HepG2 (cell line): Measurements from ENCODE around the gene MYLK. TPM values are rescaled to one million over a fixed set of nuclear protein-coding genes. Genes with fewer than 3 reads are reported as not detected.
A peak's percentile ranks its signal among the peaks of the same experiment; 100 is the strongest.

Source experiments
- ARNTL ChIP-seq: sonication (generic); formaldehyde crosslinking; IDR thresholded peaks from 2 replicates; pipeline ENCODE4 v1.4.0; 2020; ENCODE audit warnings: mild to moderate bottlenecking, missing genetic modification reagents
- ATM ChIP-seq: fragments of 450-650 bp; IDR thresholded peaks from 2 replicates; pipeline ENCODE4 v1.7.1; 2017; ENCODE audit warnings: mild to moderate bottlenecking, borderline replicate concordance
- EZH2 ChIP-seq: conservative IDR thresholded peaks from 2 replicates; pipeline ENCODE4 v1.6.1; 2012; ENCODE audit warnings: mild to moderate bottlenecking, low read depth, low read length, moderate library complexity
- JUN ChIP-seq: sonication (generic); formaldehyde crosslinking; IDR thresholded peaks from 2 replicates; pipeline ENCODE4 v1.4.0; 2020; ENCODE audit warnings: mild to moderate bottlenecking, missing genetic modification reagents
- NBN ChIP-seq: fragments of 450-650 bp; conservative IDR thresholded peaks from 2 replicates; pipeline ENCODE4 v1.6.1; 2017
- POLR2AphosphoS5 ChIP-seq: IDR thresholded peaks from 2 replicates; pipeline ENCODE4 v1.6.1; 2012; ENCODE audit warnings: low read depth, low read length
- RARA ChIP-seq: IDR thresholded peaks from 2 replicates; pipeline ENCODE4 v1.6.1; 2016; ENCODE audit warnings: missing genetic modification reagents, missing compliant biosample characterization
- RFXANK ChIP-seq: IDR thresholded peaks from 2 replicates; pipeline ENCODE4 v1.6.1; 2016
- SRY ChIP-seq: sonication (generic); formaldehyde crosslinking; IDR thresholded peaks from 2 replicates; pipeline ENCODE4 v1.8.0; 2022; ENCODE audit warnings: mild to moderate bottlenecking, missing genetic modification reagents
- YEATS2 ChIP-seq: sonication (generic); formaldehyde crosslinking; IDR thresholded peaks from 2 replicates; pipeline ENCODE4 v1.4.0; 2020; ENCODE audit warnings: missing genetic modification reagents, borderline replicate concordance
- ZKSCAN5 ChIP-seq: sonication (generic); formaldehyde crosslinking; IDR thresholded peaks from 2 replicates; pipeline ENCODE4 v1.5.1; 2020; ENCODE audit warnings: mild to moderate bottlenecking, missing genetic modification reagents
- ZNF253 ChIP-seq: sonication (generic); formaldehyde crosslinking; IDR thresholded peaks from 2 replicates; pipeline ENCODE4 v1.8.0; 2022; ENCODE audit warnings: mild to moderate bottlenecking, missing genetic modification reagents, borderline replicate concordance
- ZNF274 ChIP-seq: sonication (generic); formaldehyde crosslinking; IDR thresholded peaks from 2 replicates; pipeline ENCODE4 v1.5.1; 2020; ENCODE audit warnings: mild to moderate bottlenecking, missing genetic modification reagents
- ZNF280D ChIP-seq: sonication (generic); formaldehyde crosslinking; IDR thresholded peaks from 2 replicates; pipeline ENCODE4 v1.5.1; 2020; ENCODE audit warnings: mild to moderate bottlenecking, missing genetic modification reagents
- ZNF383 ChIP-seq: sonication (generic); formaldehyde crosslinking; IDR thresholded peaks from 2 replicates; pipeline ENCODE4 v1.4.0; 2020; ENCODE audit warnings: missing genetic modification reagents, mild to moderate bottlenecking, borderline replicate concordance
- ZNF598 ChIP-seq: sonication (generic); formaldehyde crosslinking; IDR thresholded peaks from 2 replicates; pipeline ENCODE4 v1.5.1; 2020; ENCODE audit warnings: mild to moderate bottlenecking, missing genetic modification reagents, borderline replicate concordance
- ZNF713 ChIP-seq: sonication (generic); formaldehyde crosslinking; IDR thresholded peaks from 2 replicates; pipeline ENCODE4 v1.4.0; 2020; ENCODE audit warnings: mild to moderate bottlenecking, missing genetic modification reagents
- polyA plus RNA-seq, 8 experiments: library from polyadenylated mRNA; depleted of rRNA in 3 of 8; stranded (reverse) in 7 of 8; unstranded in 1 of 8; fragments of >200 nt; fragmentation: Illumina TruSeq in 4 of 8; extraction: Trizol in 4 of 8; gene quantifications; 2 replicates each; pipeline versions ENCODE4 v1.2.1 to v1.2.3, GENCODE V29; 2011 to 2016; ENCODE audit warnings: low read depth in 4 of 8, missing spikeins in 1 of 8, mixed read lengths in 1 of 8; ENCODE audit not compliant: insufficient read depth in 1 of 8
- total RNA-seq, 5 experiments: library from RNA; depleted of rRNA; stranded (reverse); fragments of >200 nt; fragmentation: Illumina TruSeq; extraction: Trizol; gene quantifications; 2 replicates each; pipeline ENCODE4 v1.2.3, GENCODE V29; 2016; ENCODE audit warnings: low read depth in 1 of 5
- TF ChIP-seq, protein P1 (sequence below): sonication (generic); formaldehyde crosslinking; IDR thresholded peaks from 2 replicates; pipeline ENCODE4 v1.8.0; 2022; ENCODE audit warnings: mild to moderate bottlenecking, missing genetic modification reagents, moderate library complexity
- TF ChIP-seq, protein P2 (sequence below): sonication (generic); formaldehyde crosslinking; IDR thresholded peaks from 2 replicates; pipeline ENCODE4 v1.4.0; 2020; ENCODE audit warnings: mild to moderate bottlenecking, missing genetic modification reagents
- TF ChIP-seq, protein P3 (sequence below): IDR thresholded peaks from 2 replicates; pipeline ENCODE4 v1.6.1; 2016
- TF ChIP-seq, protein P4 (sequence below): sonication (generic); formaldehyde crosslinking; conservative IDR thresholded peaks from 2 replicates; pipeline ENCODE4 v1.4.0; 2020; ENCODE audit warnings: missing genetic modification reagents
- TF ChIP-seq, protein P5 (sequence below): sonication (generic); formaldehyde crosslinking; IDR thresholded peaks from 2 replicates; pipeline ENCODE4 v1.8.1; 2023; ENCODE audit warnings: mild to moderate bottlenecking, missing genetic modification reagents

MYLK gene
- total and polyA plus RNA-seq, 2 of the 13 experiments (the other 11 are each of a cell fraction or from before 2014, with no cell fraction given) = 10.6 to 34.9 TPM

DNA sequence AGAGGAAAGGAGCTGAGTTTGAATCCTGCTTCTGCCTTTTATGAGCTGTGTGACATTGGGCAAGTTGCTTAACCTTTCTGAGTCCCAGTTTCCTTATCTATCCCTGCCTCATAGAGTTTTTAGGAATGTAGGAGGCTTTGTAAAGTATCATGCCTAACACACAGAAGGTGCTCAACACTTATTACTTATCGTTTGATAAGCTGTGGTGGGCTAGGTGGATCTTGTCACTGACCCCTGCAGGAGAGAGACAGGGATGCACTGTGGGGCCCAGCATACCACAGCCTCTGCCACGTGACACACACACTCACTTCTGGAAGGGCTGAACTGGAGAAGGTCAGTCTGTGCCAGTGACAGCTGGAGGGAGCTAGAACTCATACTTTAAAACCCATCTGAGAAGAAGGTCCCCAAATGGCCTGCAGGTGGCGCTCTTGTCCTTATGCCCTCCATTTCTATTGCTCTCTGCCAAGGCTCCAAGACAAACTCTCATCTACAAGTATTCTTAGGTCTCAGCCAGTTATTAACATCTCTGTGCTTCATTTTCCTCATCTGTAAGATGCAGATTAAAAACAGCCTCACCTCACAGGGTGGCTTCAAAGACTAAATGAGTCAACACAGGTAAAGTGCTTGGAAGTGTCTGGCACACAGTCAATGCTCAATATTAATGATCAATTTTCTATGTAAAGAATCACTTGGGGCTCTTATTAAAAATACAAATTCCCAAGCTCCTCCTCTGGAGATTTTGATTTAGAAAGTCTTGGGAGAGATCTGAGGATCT, 241.8 kb downstream of the MYLK start (continued):
- TF ChIP-seq, protein P1, sequence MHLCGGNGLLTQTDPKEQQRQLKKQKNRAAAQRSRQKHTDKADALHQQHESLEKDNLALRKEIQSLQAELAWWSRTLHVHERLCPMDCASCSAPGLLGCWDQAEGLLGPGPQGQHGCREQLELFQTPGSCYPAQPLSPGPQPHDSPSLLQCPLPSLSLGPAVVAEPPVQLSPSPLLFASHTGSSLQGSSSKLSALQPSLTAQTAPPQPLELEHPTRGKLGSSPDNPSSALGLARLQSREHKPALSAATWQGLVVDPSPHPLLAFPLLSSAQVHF = no peak
- TF ChIP-seq ZNF383 (CRISPR knock-in tag) = no peak
- TF ChIP-seq ZNF598 (CRISPR knock-in tag) = 0 out of 2 replicates have a peak, but pooled peaks have one; percentile 33
- TF ChIP-seq POLR2AphosphoS5 = no peak
- no peak for TF ChIP-seq EZH2
- no peak for TF ChIP-seq RARA (CRISPR knock-in tag)
- TF ChIP-seq ZKSCAN5 (CRISPR knock-in tag) = no peak
- TF ChIP-seq SRY (CRISPR knock-in tag) = no peak
- no peak for TF ChIP-seq ZNF253 (CRISPR knock-in tag)
- TF ChIP-seq RFXANK (CRISPR knock-in tag) = no peak
- TF ChIP-seq, protein P2, sequence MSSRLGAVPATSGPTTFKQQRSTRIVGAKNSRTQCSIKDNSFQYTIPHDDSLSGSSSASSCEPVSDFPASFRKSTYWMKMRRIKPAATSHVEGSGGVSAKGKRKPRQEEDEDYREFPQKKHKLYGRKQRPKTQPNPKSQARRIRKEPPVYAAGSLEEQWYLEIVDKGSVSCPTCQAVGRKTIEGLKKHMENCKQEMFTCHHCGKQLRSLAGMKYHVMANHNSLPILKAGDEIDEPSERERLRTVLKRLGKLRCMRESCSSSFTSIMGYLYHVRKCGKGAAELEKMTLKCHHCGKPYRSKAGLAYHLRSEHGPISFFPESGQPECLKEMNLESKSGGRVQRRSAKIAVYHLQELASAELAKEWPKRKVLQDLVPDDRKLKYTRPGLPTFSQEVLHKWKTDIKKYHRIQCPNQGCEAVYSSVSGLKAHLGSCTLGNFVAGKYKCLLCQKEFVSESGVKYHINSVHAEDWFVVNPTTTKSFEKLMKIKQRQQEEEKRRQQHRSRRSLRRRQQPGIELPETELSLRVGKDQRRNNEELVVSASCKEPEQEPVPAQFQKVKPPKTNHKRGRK (CRISPR knock-in tag) = no peak
- TF ChIP-seq ARNTL (CRISPR knock-in tag) = peak; percentile 97
- TF ChIP-seq ATM = no peak
- TF ChIP-seq, protein P3, sequence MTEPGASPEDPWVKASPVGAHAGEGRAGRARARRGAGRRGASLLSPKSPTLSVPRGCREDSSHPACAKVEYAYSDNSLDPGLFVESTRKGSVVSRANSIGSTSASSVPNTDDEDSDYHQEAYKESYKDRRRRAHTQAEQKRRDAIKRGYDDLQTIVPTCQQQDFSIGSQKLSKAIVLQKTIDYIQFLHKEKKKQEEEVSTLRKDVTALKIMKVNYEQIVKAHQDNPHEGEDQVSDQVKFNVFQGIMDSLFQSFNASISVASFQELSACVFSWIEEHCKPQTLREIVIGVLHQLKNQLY (CRISPR knock-in tag) = peak; percentile 61; the same call in 1 of the 2 replicates
- TF ChIP-seq JUN (CRISPR knock-in tag) = 0 out of 2 replicates have a peak, but pooled peaks have one; percentile 49
- TF ChIP-seq, protein P4, sequence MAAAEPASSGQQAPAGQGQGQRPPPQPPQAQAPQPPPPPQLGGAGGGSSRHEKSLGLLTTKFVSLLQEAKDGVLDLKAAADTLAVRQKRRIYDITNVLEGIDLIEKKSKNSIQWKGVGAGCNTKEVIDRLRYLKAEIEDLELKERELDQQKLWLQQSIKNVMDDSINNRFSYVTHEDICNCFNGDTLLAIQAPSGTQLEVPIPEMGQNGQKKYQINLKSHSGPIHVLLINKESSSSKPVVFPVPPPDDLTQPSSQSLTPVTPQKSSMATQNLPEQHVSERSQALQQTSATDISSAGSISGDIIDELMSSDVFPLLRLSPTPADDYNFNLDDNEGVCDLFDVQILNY = no peak
- TF ChIP-seq, protein P5, sequence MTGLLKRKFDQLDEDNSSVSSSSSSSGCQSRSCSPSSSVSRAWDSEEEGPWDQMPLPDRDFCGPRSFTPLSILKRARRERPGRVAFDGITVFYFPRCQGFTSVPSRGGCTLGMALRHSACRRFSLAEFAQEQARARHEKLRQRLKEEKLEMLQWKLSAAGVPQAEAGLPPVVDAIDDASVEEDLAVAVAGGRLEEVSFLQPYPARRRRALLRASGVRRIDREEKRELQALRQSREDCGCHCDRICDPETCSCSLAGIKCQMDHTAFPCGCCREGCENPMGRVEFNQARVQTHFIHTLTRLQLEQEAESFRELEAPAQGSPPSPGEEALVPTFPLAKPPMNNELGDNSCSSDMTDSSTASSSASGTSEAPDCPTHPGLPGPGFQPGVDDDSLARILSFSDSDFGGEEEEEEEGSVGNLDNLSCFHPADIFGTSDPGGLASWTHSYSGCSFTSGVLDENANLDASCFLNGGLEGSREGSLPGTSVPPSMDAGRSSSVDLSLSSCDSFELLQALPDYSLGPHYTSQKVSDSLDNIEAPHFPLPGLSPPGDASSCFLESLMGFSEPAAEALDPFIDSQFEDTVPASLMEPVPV (CRISPR knock-in tag) = no peak
- TF ChIP-seq ZNF274 (CRISPR knock-in tag) = no peak
- 0 out of 2 replicates have a peak, but pooled peaks have one; percentile 18 for TF ChIP-seq ZNF280D (CRISPR knock-in tag)
- TF ChIP-seq YEATS2 (CRISPR knock-in tag) = 0 out of 2 replicates have a peak, but pooled peaks have one; percentile 40
- no peak for TF ChIP-seq NBN
- no peak for TF ChIP-seq ZNF713 (CRISPR knock-in tag)
